ENCODE data around the gene SAMSN1. TPM values are rescaled to one million over a fixed set of nuclear protein-coding genes. Genes with fewer than 3 reads are reported as not detected.

The SAMSN1 gene
- polyA plus RNA-seq, 1 experiment: not detected

- no peak for TF ChIP-seq CTCF (IDR thresholded peaks at IDR 0.05; ENCODE audit: insufficient read depth, low read depth, low read length)
- POLR2A ChIA-PET: no interaction called here
- CTCF ChIA-PET: no interaction called here
- no peaks in the 10 kb centered on the region for H3K36me3 ChIP-seq (ENCODE audit: control insufficient read depth, insufficient read depth, low read length)
- H3K27me3 ChIP-seq (ENCODE audit: control insufficient read depth, insufficient read depth, low read length): no peaks in the 10 kb centered on the region
- no peak for DNase-seq (ENCODE audit: low read depth)
- H3K4me3 ChIP-seq (ENCODE audit: low read depth, low read length): no peak overlapping the region
Observed at GRCh38 chr21:14491269-14491681, 54.8 kb downstream of the SAMSN1 start.

- Histone ChIP-seq H3K4me3 (ENCODE audit: low read depth, low read length) (no peak overlapping the region), H3K36me3 (ENCODE audit: control insufficient read depth, insufficient read depth, low read length) (no peaks in the 10 kb centered on the region), H3K27me3 (ENCODE audit: control insufficient read depth, insufficient read depth, low read length) (no peaks in the 10 kb centered on the region)
- no peak for DNase-seq (ENCODE audit: low read depth)
- ChIA-PET POLR2A (no interaction called here), CTCF (no interaction called here)
- TF ChIP-seq CTCF (IDR thresholded peaks at IDR 0.05; ENCODE audit: insufficient read depth, low read depth, low read length): no peak
Observed at GRCh38 chr21:14488672-14489204, 57.4 kb downstream of the SAMSN1 start.

- ChIA-PET POLR2A (no interaction called here), CTCF (interaction anchor here (0.6 kb wide), 1 partner anchor 214 kb away, joined by 3 read pairs; no protein-coding TSS in a partner anchor)
- no peaks in the 10 kb centered on the region for H3K27me3 ChIP-seq (ENCODE audit: control insufficient read depth, insufficient read depth, low read length)
- no peak for DNase-seq (ENCODE audit: low read depth)
- no peak for TF ChIP-seq CTCF (IDR thresholded peaks at IDR 0.05; ENCODE audit: insufficient read depth, low read depth, low read length)
- no peak overlapping the region for H3K4me3 ChIP-seq (ENCODE audit: low read depth, low read length)
- no peaks in the 10 kb centered on the region for H3K36me3 ChIP-seq (ENCODE audit: control insufficient read depth, insufficient read depth, low read length)
Observed at GRCh38 chr21:14487490-14488432, 58.4 kb downstream of the SAMSN1 start.

GRCh38 chr21:14486869-14487268 lies 59.2 kb downstream of the SAMSN1 start:
- H3K4me3 ChIP-seq (ENCODE audit: low read depth, low read length): no peak overlapping the region
- no peaks in the 10 kb centered on the region for H3K27me3 ChIP-seq (ENCODE audit: control insufficient read depth, insufficient read depth, low read length)
- no peaks in the 10 kb centered on the region for H3K36me3 ChIP-seq (ENCODE audit: control insufficient read depth, insufficient read depth, low read length)
- no peak for TF ChIP-seq CTCF (IDR thresholded peaks at IDR 0.05; ENCODE audit: insufficient read depth, low read depth, low read length)
- CTCF ChIA-PET: interaction anchor here (0.6 kb wide), 1 partner anchor 215 kb away, joined by 3 read pairs; no protein-coding TSS in a partner anchor
- POLR2A ChIA-PET: no interaction called here
- DNase-seq (ENCODE audit: low read depth): no peak

GRCh38 chr21:14484188-14485009 lies 61.7 kb downstream of the SAMSN1 start:
- H3K36me3 ChIP-seq (ENCODE audit: control insufficient read depth, insufficient read depth, low read length): no peaks in the 10 kb centered on the region
- no peak for DNase-seq (ENCODE audit: low read depth)
- POLR2A ChIA-PET: no interaction called here
- no peak for TF ChIP-seq CTCF (IDR thresholded peaks at IDR 0.05; ENCODE audit: insufficient read depth, low read depth, low read length)
- no peak overlapping the region for H3K4me3 ChIP-seq (ENCODE audit: low read depth, low read length)
- CTCF ChIA-PET: no interaction called here
- no peaks in the 10 kb centered on the region for H3K27me3 ChIP-seq (ENCODE audit: control insufficient read depth, insufficient read depth, low read length)
